ENCODE data around the gene FOXR1. TPM values are rescaled to one million over a fixed set of nuclear protein-coding genes. Genes with fewer than 3 reads are reported as not detected.

FOXR1 gene
- polyA plus RNA-seq, 3 donors = not detected

Other genes with a start within 250 kb of the FOXR1 start
- gene DDX6, start 180.6 kb upstream of the FOXR1 start, polyA plus RNA-seq = 10 to 100 TPM; 11.9 to 28.7 (median 16.8) TPM
- gene CXCR5, start 87.9 kb upstream of the FOXR1 start, polyA plus RNA-seq = under 1 TPM; 0.22 to 1.00 (median 0.46) TPM
- gene BCL9L, start 45.8 kb upstream of the FOXR1 start, polyA plus RNA-seq = 10 to 100 TPM; 13.9 to 28.9 (median 22.8) TPM
- under 1 TPM in 2 of 3 donors, not detected in 1; 0.14 to 0.16 TPM for gene UPK2, start 15.5 kb upstream of the FOXR1 start, polyA plus RNA-seq
- 10 to 100 TPM in 2 of 3 donors, 1 to 10 TPM in 1; 6.1 to 28.3 (median 13.7) TPM for gene CENATAC, start 26.4 kb downstream of the FOXR1 start, polyA plus RNA-seq
- gene RPS25, start 46.6 kb downstream of the FOXR1 start, polyA plus RNA-seq = 1,000 to 10,000 TPM; 1,274 to 4,411 (median 1,949) TPM
- 10 to 100 TPM; 24.1 to 48.4 (median 46.6) TPM for gene TRAPPC4, start 47.0 kb downstream of the FOXR1 start, polyA plus RNA-seq
- 10 to 100 TPM in 2 of 3 donors, 1 to 10 TPM in 1; 7.4 to 37.9 (median 13.2) TPM for gene SLC37A4, start 59.1 kb downstream of the FOXR1 start, polyA plus RNA-seq
- 10 to 100 TPM; 37.7 to 73.2 (median 41.1) TPM for gene HYOU1, start 85.4 kb downstream of the FOXR1 start, polyA plus RNA-seq
- 10 to 100 TPM; 20.5 to 35.2 (median 30.7) TPM for gene VPS11, start 96.1 kb downstream of the FOXR1 start, polyA plus RNA-seq
- gene HMBS, start 113.1 kb downstream of the FOXR1 start, polyA plus RNA-seq = 10 to 100 TPM; 13.7 to 23.3 (median 14.7) TPM
- gene DPAGT1, start 130.1 kb downstream of the FOXR1 start, polyA plus RNA-seq = 10 to 100 TPM; 20.0 to 28.9 (median 24.0) TPM
- 1 to 10 TPM; 3.1 to 6.7 (median 5.2) TPM for gene C2CD2L, start 135.6 kb downstream of the FOXR1 start, polyA plus RNA-seq
- 10 to 100 TPM in 1 of 3 donors, 1 to 10 TPM in 2; 9.1 to 15.4 (median 9.7) TPM for gene HINFP, start 149.8 kb downstream of the FOXR1 start, polyA plus RNA-seq
- gene ABCG4, start 177.3 kb downstream of the FOXR1 start, polyA plus RNA-seq = under 1 TPM; 0.01 to 0.34 (median 0.06) TPM
- gene NLRX1, start 197.0 kb downstream of the FOXR1 start, polyA plus RNA-seq = 10 to 100 TPM in 2 of 3 donors, 1 to 10 TPM in 1; 7.1 to 15.4 (median 10.3) TPM
- under 1 TPM; 0.17 to 0.27 (median 0.22) TPM for gene NHERF4, start 213.7 kb downstream of the FOXR1 start, polyA plus RNA-seq
- gene CBL, start 234.6 kb downstream of the FOXR1 start, polyA plus RNA-seq = 1 to 10 TPM; 1.7 to 7.3 (median 5.8) TPM